Smooth muscle cell of the brain vasculature (primary cell): Measurements from ENCODE around the gene DLK2.
"Not testable (repeated sequence)": the region's sequence is repeated elsewhere in the genome, so short reads cannot be mapped to it uniquely, and the experiment has no call there.

Experiments used
- DNase-seq: peaks from one replicate; pipeline ENCODE4 v3.0.0-alpha.2; 2012; ENCODE audit warnings: low read depth, low spot score

The DLK2 gene

DNA sequence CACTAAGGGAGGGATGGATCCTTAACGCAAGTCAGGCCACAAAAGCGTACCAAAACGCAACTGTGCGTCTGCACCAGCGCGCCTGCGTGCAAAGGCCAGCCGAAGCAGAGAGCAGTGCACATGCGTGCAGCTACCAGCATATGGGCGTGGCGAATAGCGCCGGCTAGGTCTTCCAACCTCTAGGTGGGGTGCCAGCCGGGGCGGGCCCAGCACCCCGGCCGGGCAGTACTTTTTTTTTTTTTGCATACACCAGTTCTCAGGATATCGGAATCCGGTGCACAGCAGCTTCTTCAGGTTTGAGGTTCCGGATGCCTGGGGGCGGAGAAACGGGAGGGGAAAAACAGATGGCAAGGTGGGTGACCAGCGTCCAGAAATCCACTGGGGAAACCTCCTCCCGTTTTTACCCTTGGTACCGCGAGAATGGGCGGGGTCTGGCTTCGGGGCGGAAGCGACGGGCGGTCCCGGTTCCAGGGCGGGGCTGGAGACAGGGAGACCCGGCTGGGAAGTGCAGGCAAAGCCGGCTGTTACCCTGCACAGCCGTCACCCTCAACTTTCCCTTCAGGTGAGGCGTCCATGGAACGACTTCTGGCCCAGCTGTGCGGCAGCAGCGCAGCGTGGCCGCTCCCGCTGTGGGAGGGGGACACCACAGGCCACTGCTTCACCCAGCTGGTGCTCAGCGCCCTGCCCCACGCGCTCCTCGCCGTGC lies 27.8 kb downstream of the DLK2 start, which contains the start of gene ABCC10:
ABCC10 (plus strand) TSS at position 136 of the 706 bp plus-strand sequence; CDS start at position 574, 438 bp downstream.
- DNase-seq, result peak; percentile 85

- DNase-seq, result no peak
Observed at GRCh38 chr6:43426928-43427405, 28.4 kb downstream of the DLK2 start.

GRCh38 chr6:43425083-43425482 lies 30.3 kb downstream of the DLK2 start:
- not testable (repeated sequence) for DNase-seq

- DNase-seq, result no peak
Observed at GRCh38 chr6:43421831-43422230, 33.5 kb downstream of the DLK2 start.

- no peak for DNase-seq
Observed at GRCh38 chr6:43420012-43420709, 35.2 kb downstream of the DLK2 start.

DNA sequence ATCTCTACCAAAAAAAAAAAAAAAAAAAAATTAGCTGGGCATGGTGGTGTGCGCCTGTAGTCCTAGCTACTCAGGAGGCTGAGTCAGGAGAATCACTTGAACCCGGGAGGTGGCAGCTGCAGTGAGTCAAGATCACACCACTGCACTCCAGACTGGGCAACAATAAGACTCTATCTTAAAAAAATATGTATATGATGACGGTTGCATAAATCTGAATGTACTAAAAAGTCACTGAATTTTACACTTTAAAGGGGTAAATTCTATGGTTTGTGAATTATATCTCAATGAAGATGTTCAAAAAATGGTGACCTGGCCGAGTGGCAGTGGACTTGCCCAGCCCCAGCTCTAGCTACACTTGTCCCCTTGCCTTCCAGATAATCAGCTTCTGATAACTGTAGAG lies 38.4 kb downstream of the DLK2 start:
- DNase-seq, result no peak

DNA sequence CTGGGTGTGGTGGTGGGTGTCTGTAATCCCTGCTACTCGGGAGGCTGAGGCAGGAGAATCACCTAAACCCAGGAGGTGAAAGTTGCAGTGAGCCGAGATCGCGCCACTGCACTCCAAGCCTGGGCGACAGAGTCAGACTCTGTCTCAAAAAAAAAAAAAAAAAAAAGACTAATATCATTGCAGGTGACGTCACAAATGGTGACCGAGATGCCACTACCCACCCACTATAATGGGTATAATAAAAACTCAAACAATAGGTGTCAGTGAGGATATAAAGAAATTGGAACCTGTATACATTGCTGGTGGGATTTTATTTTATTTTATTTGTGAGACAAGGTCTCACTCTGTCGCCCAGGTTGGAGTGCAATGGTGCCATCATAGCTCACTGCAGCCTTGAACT lies 40.1 kb downstream of the DLK2 start:
- DNase-seq, result not testable (repeated sequence)

DNA sequence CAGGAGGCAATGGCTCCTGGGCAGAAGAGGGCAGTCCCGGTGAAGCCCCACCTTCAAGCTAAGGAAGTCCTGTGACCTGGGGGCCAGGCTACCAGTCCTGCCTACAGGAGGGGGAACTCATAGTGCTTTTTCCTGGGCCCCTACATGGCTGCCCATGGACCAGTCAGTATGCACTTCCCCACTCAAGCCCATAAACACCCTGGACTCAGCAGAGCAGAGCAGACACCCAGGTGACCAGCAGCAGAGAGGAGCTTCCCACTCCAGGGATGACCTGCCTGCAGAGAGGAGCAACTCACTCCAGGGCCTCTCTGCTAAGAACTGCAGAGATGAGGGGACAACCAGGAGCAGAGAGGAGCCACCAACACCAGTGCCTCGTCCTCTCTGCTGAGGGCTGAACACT lies 42.3 kb downstream of the DLK2 start:
- DNase-seq, result no peak

DNA sequence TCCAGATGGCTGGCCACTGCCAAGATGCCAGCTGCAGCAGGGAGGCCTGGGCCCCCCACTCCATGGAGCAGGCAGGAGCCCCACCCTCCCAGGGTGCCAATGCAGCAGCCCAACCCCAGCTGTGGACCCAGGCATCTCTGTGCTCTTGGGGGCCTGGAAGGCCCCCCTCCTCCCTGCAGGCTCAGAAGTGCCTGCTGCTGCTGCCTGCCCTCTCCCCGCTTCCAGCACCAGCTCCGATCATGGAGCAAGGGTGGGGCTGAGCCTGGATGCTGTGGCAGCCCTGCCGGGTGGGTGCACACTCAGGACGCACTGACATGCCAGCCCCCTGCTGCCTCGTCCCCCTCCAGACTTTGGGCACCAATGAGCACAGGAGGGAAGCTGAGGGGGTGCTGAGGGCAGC lies 42.8 kb downstream of the DLK2 start:
- no peak for DNase-seq

DNA sequence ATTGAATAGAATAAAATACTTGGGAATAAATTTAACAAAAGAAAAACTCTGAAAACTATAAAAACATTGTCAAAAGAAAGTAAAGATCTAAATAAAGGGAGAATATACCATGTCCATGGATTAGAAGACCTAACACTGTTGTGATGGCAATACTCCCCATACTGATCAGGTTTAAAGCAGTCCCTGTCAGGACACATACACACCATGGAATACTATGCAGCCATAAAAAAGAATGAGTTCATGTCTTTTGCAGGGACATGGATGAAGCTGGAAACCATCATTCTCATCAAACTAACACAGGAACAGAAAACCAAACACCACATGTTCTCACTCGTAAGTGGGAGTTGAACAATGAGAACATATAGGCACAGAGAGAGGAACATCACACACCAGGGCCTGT lies 44.6 kb downstream of the DLK2 start:
- not testable (repeated sequence) for DNase-seq

DNA sequence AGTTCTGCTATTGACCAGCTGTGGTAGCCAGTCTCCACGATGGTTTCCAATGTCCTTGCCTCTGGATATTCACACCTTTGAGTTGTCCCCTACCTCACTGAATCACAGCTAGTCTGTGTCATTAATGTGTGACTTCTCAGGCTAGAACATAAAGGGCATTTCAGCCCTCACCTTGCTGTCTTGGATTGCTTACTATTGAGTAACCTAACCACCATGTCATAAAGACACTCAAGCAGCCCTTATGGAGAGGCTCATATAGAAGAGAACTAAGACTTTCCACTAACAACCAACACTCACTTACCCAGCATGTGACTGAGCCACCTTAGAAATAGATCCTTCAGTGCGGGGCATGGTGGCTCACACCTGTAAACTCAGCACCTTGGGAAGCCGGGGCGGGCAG lies 47.1 kb downstream of the DLK2 start:
- no peak for DNase-seq

GRCh38 chr6:43407296-43407695 lies 48.1 kb downstream of the DLK2 start:
- no peak for DNase-seq

DNA sequence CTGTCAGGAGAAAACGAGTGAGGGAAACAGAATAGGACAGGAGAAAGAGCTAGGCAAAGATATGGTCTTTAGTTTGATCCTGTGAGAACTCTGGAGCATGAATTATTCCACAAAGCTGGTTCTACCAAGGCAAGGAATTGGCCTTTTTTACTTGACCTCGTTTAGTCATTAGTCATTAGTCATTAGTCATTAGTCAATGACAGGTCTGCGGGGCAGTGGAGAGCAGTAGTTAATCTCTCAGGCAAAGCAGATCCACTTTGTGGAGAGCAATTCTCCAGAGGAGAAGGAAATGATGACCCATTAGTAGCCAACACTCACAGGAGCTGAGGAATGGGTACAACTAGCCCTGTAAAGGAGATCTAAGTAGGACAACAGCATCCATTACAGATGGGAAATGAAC lies 50.0 kb downstream of the DLK2 start:
- DNase-seq, result no peak

GRCh38 chr6:43402820-43403219 lies 52.5 kb downstream of the DLK2 start:
- DNase-seq, result no peak

GRCh38 chr6:43401730-43402129 lies 53.6 kb downstream of the DLK2 start:
- no peak for DNase-seq
